ENCODE data around the gene SCAF8.

Gene SCAF8

GRCh38 chr6:154824076-154824475 lies 90.9 kb downstream of the SCAF8 start:
- POLR2A ChIA-PET (ENCODE audit: low non-redundant PET), result no interaction called here
- CTCF ChIA-PET, result no interaction called here
- no peak overlapping the region for H3K27ac ChIP-seq
- DNase-seq (ENCODE audit: low spot score), result no peak
- no peak for TF ChIP-seq CTCF (conservative IDR thresholded peaks at IDR 0.05; ENCODE audit: low read depth)

GRCh38 chr6:154829970-154830369 lies 96.8 kb downstream of the SCAF8 start:
- ChIA-PET CTCF (interaction anchor here (0.6 kb wide), 1 partner anchor 389 kb away, joined by 4 read pairs; no protein-coding TSS in a partner anchor), POLR2A (ENCODE audit: low non-redundant PET) (no interaction called here)
- H3K27ac ChIP-seq, result no peak overlapping the region
- no peak for TF ChIP-seq CTCF (conservative IDR thresholded peaks at IDR 0.05; ENCODE audit: low read depth)
- DNase-seq (ENCODE audit: low spot score), result no peak

GRCh38 chr6:154830771-154831170 lies 97.6 kb downstream of the SCAF8 start:
- ChIA-PET CTCF (interaction anchor here (1.0 kb wide), 1 partner anchor 202 kb away, joined by 3 read pairs; no protein-coding TSS in a partner anchor), POLR2A (ENCODE audit: low non-redundant PET) (no interaction called here)
- no peak for DNase-seq (ENCODE audit: low spot score)
- no peak overlapping the region for H3K27ac ChIP-seq
- TF ChIP-seq CTCF (conservative IDR thresholded peaks at IDR 0.05; ENCODE audit: low read depth), result no peak

GRCh38 chr6:154835307-154835706 lies 102.1 kb downstream of the SCAF8 start:
- POLR2A ChIA-PET (ENCODE audit: low non-redundant PET), result no interaction called here
- no peak for TF ChIP-seq CTCF (conservative IDR thresholded peaks at IDR 0.05; ENCODE audit: low read depth)
- no peak for DNase-seq (ENCODE audit: low spot score)
- CTCF ChIA-PET, result no interaction called here
- H3K27ac ChIP-seq, result no peak overlapping the region

GRCh38 chr6:154839546-154839945 lies 106.3 kb downstream of the SCAF8 start:
- no peak for TF ChIP-seq CTCF (conservative IDR thresholded peaks at IDR 0.05; ENCODE audit: low read depth)
- no peak overlapping the region for H3K27ac ChIP-seq
- POLR2A ChIA-PET (ENCODE audit: low non-redundant PET), result no interaction called here
- no peak for DNase-seq (ENCODE audit: low spot score)
- CTCF ChIA-PET, result interaction anchor here (1.1 kb wide), 1 partner anchor 338 kb away, joined by 3 read pairs; no protein-coding TSS in a partner anchor

GRCh38 chr6:154840363-154840762 lies 107.1 kb downstream of the SCAF8 start:
- ChIA-PET CTCF (no interaction called here), POLR2A (ENCODE audit: low non-redundant PET) (no interaction called here)
- no peak for DNase-seq (ENCODE audit: low spot score)
- no peak overlapping the region for H3K27ac ChIP-seq
- TF ChIP-seq CTCF (conservative IDR thresholded peaks at IDR 0.05; ENCODE audit: low read depth), result no peak

GRCh38 chr6:154841109-154841508 lies 107.9 kb downstream of the SCAF8 start:
- no peak for DNase-seq (ENCODE audit: low spot score)
- no peak overlapping the region for H3K27ac ChIP-seq
- CTCF ChIA-PET, result no interaction called here
- TF ChIP-seq CTCF (conservative IDR thresholded peaks at IDR 0.05; ENCODE audit: low read depth), result no peak
- POLR2A ChIA-PET (ENCODE audit: low non-redundant PET), result no interaction called here
